CD1c-positive myeloid dendritic cell (primary cell): ENCODE measurements around the gene CDA.

Experiments
- DNase-seq: peaks from one replicate; pipeline ENCODE4 v3.0.0-alpha.2; 2016; ENCODE audit errors: extremely low spot score

CDA gene

GRCh38 chr1:20615946-20616846 lies 27.3 kb downstream of the CDA start:
- no peak for DNase-seq

GRCh38 chr1:20616847-20617487 lies 28.1 kb downstream of the CDA start:
- no peak for DNase-seq

- DNase-seq = no peak
These were observed 29.7 kb downstream of the CDA start for GRCh38 chr1:20618550-20618949.

- no peak for DNase-seq
These were observed 31.1 kb downstream of the CDA start for GRCh38 chr1:20619999-20620398.

GRCh38 chr1:20621012-20621411 lies 32.1 kb downstream of the CDA start:
- DNase-seq = no peak

- no peak for DNase-seq
These were observed 35.8 kb downstream of the CDA start for GRCh38 chr1:20624709-20625108.

GRCh38 chr1:20625176-20626097 lies 36.5 kb downstream of the CDA start:
- DNase-seq = no peak

GRCh38 chr1:20626098-20626427 lies 37.2 kb downstream of the CDA start:
- no peak for DNase-seq

- no peak for DNase-seq
These were observed 37.6 kb downstream of the CDA start for GRCh38 chr1:20626524-20626923.

- DNase-seq = no peak
These were observed 41.8 kb downstream of the CDA start for GRCh38 chr1:20630729-20631128.

GRCh38 chr1:20632386-20632785 lies 43.5 kb downstream of the CDA start:
- DNase-seq = no peak

GRCh38 chr1:20633190-20634064 lies 44.5 kb downstream of the CDA start, which contains the start of gene PINK1:
Gene PINK1, plus strand, starts transcription at chr1:20633458. Its CDS starts 91 bp downstream, at chr1:20633549.
- DNase-seq = peak; percentile 94

GRCh38 chr1:20634065-20634593 lies 45.2 kb downstream of the CDA start:
- no peak for DNase-seq

GRCh38 chr1:20634594-20635084 lies 45.7 kb downstream of the CDA start:
- DNase-seq = peak; percentile 26

GRCh38 chr1:20636785-20637347 lies 48.0 kb downstream of the CDA start:
- DNase-seq = no peak

- peak; percentile 77 for DNase-seq
These were observed 51.3 kb downstream of the CDA start for GRCh38 chr1:20640183-20640597.

- no peak for DNase-seq
These were observed 53.1 kb downstream of the CDA start for GRCh38 chr1:20641975-20642374.

- DNase-seq = no peak
These were observed 54.2 kb downstream of the CDA start for GRCh38 chr1:20643080-20643479.

- DNase-seq = no peak
These were observed 55.5 kb downstream of the CDA start for GRCh38 chr1:20644416-20644815.

- no peak for DNase-seq
These were observed 56.5 kb downstream of the CDA start for GRCh38 chr1:20645414-20645813.
